DOHH2 (cell line): ENCODE data around the gene OLFML2A.

Experiments
- H3F3A ChIP-seq: fragments of 200-600 bp; sonication (generic), shearing (Covaris generic); 2 replicates; pipeline ENCODE4 v1.6.0; 2016; ENCODE audit warnings: antibody characterized with exemption, mild to moderate bottlenecking; ENCODE audit not compliant: control insufficient read depth, insufficient read depth
- H3K27ac ChIP-seq: fragments of 200-600 bp; sonication (generic); 2 replicates; pipeline ENCODE4 v1.5.1; 2014; ENCODE audit warnings: low read depth, mild to moderate bottlenecking, low read length, moderate library complexity
- H3K27me3 ChIP-seq: fragments of 200-600 bp; sonication (generic); 2 replicates; pipeline ENCODE4 v1.6.1; 2014; ENCODE audit warnings: mild to moderate bottlenecking, low read length, mixed read lengths; ENCODE audit not compliant: control insufficient read depth
- H3K36me3 ChIP-seq: fragments of 200-600 bp; sonication (generic); 2 replicates; pipeline ENCODE4 v1.6.1; 2014; ENCODE audit warnings: mild to moderate bottlenecking, low read length, moderate library complexity, mixed read lengths; ENCODE audit not compliant: control insufficient read depth
- H3K4me1 ChIP-seq: fragments of 200-600 bp; sonication (generic); 2 replicates; pipeline ENCODE4 v1.6.1; 2014; ENCODE audit warnings: mild to moderate bottlenecking, low read length, mixed read lengths; ENCODE audit not compliant: control insufficient read depth
- H3K4me2 ChIP-seq: fragments of 200-600 bp; sonication (generic); 2 replicates; pipeline ENCODE4 v1.6.0; 2014; ENCODE audit warnings: mild to moderate bottlenecking, low read length, moderate library complexity
- H3K4me3 ChIP-seq: fragments of 200-600 bp; sonication (generic); 2 replicates; pipeline ENCODE4 v1.5.1; 2014; ENCODE audit warnings: mild to moderate bottlenecking, low read length, mixed read lengths
- H3K79me2 ChIP-seq: fragments of 200-600 bp; sonication (generic); 2 replicates; pipeline ENCODE4 v1.6.1; 2014; ENCODE audit warnings: mild to moderate bottlenecking, low read length, mixed read lengths; ENCODE audit not compliant: control insufficient read depth
- H3K9me2 ChIP-seq: fragments of 200-600 bp; sonication (generic); replicated peaks from 2 replicates; pipeline ENCODE4 v1.6.1; 2014; ENCODE audit warnings: mild to moderate bottlenecking, low read length, mixed read lengths; ENCODE audit not compliant: control insufficient read depth
- H3K9me3 ChIP-seq: fragments of 200-600 bp; sonication (generic); 2 replicates; pipeline ENCODE4 v1.6.1; 2014; ENCODE audit warnings: antibody characterized with exemption, low read length, mixed read lengths; ENCODE audit not compliant: control insufficient read depth, insufficient read depth
- H4K20me1 ChIP-seq: fragments of 200-600 bp; sonication (generic); 2 replicates; pipeline ENCODE4 v1.6.0; 2014; ENCODE audit warnings: low read depth, mild to moderate bottlenecking, antibody characterized with exemption, low read length, moderate library complexity; ENCODE audit not compliant: control insufficient read depth, insufficient read depth
- CTCF ChIP-seq: fragments of 200-600 bp; sonication (generic); IDR thresholded peaks from one replicate; pipeline ENCODE4 v1.5.1; 2014; ENCODE audit warnings: antibody characterized with exemption, mild to moderate bottlenecking, low read depth, low read length; ENCODE audit not compliant: poor library complexity, severe bottlenecking
- EZH2phosphoT487 ChIP-seq: fragments of 200-600 bp; sonication (generic); IDR thresholded peaks from 2 replicates; pipeline ENCODE4 v1.6.1; 2017; ENCODE audit warnings: borderline replicate concordance, mild to moderate bottlenecking, antibody characterized with exemption, low read length, moderate library complexity, mixed read lengths

Gene OLFML2A

GRCh38 chr9:124855566-124855943 is 78.6 kb downstream of the OLFML2A start:
- H3F3A ChIP-seq = peaks cover 54% of the 10 kb centered on the region

GRCh38 chr9:124855944-124856765 is 79.2 kb downstream of the OLFML2A start:
- Histone ChIP-seq H3F3A (peaks cover 55% of the 10 kb centered on the region), H3K4me1 (peaks cover 29% of the 10 kb centered on the region), H3K27me3 (0 out of 2 replicates have a peak, but pooled peaks cover 3% of the 10 kb centered on the region), H3K27ac (no peak overlapping the region), H3K4me2 (no peak overlapping the region), H4K20me1 (peaks cover 39% of the 10 kb centered on the region), H3K36me3 (peaks cover 52% of the 10 kb centered on the region), H3K9me2 (no peaks in the 10 kb centered on the region), H3K9me3 (no peaks in the 10 kb centered on the region), H3K4me3 (no peak overlapping the region), H3K79me2 (peaks cover 29% of the 10 kb centered on the region)
- TF ChIP-seq CTCF (peak; percentile 53), EZH2phosphoT487 (no peak)

More at GRCh38 chr9:124855566-124855943, 78.6 kb downstream of the OLFML2A start:
- H4K20me1 ChIP-seq = peaks cover 33% of the 10 kb centered on the region
- H3K79me2 ChIP-seq = peaks cover 23% of the 10 kb centered on the region
- no peak for TF ChIP-seq EZH2phosphoT487
- H3K4me3 ChIP-seq = no peak overlapping the region
- H3K9me3 ChIP-seq = no peaks in the 10 kb centered on the region
- no peak overlapping the region for H3K4me2 ChIP-seq
- H3K36me3 ChIP-seq = peaks cover 46% of the 10 kb centered on the region
- 0 out of 2 replicates have a peak, but pooled peaks cover 4% of the 10 kb centered on the region for H3K27me3 ChIP-seq
- no peak overlapping the region for H3K27ac ChIP-seq
- H3K4me1 ChIP-seq = peaks cover 28% of the 10 kb centered on the region
- no peaks in the 10 kb centered on the region for H3K9me2 ChIP-seq

- H3K9me2 ChIP-seq = no peaks in the 10 kb centered on the region
- peaks cover 27% of the 10 kb centered on the region for H3K4me1 ChIP-seq
- no peaks in the 10 kb centered on the region for H3K27me3 ChIP-seq
- no peak for TF ChIP-seq CTCF
- no peak for TF ChIP-seq EZH2phosphoT487
- H3K9me3 ChIP-seq = no peaks in the 10 kb centered on the region
- no peak overlapping the region for H3K4me2 ChIP-seq
- H3K36me3 ChIP-seq = peaks cover 57% of the 10 kb centered on the region
- H3K27ac ChIP-seq = no peak overlapping the region
- peaks cover 39% of the 10 kb centered on the region for H4K20me1 ChIP-seq
- H3K4me3 ChIP-seq = no peak overlapping the region
- H3F3A ChIP-seq = peaks cover 55% of the 10 kb centered on the region
- peaks cover 38% of the 10 kb centered on the region for H3K79me2 ChIP-seq
Observed at GRCh38 chr9:124857533-124858162, 80.7 kb downstream of the OLFML2A start.
